Large intestine (tissue), 3 donors: Measurements from ENCODE around the gene LCE4A. TPM values are rescaled to one million over a fixed set of nuclear protein-coding genes. Genes with fewer than 3 reads are reported as not detected.

Experiments
- DNase-seq, 2 donors: peaks; one replicate each; pipeline versions ENCODE4 v3.0.0 to v3.0.0-alpha.2; 2013
- H3K27ac ChIP-seq: one replicate; pipeline ENCODE4 v1.5.1; 2013; ENCODE audit warnings: low read length
- H3K27me3 ChIP-seq: 2 replicates; pipeline ENCODE4 v1.6.1; 2013; ENCODE audit warnings: low read length; ENCODE audit not compliant: control insufficient read depth, insufficient read depth
- H3K36me3 ChIP-seq: 2 replicates; pipeline ENCODE4 v1.6.1; 2013; ENCODE audit warnings: low read length; ENCODE audit not compliant: control insufficient read depth, insufficient read depth
- H3K4me1 ChIP-seq: one replicate; pipeline ENCODE4 v1.6.1; 2013; ENCODE audit warnings: low read length; ENCODE audit not compliant: control insufficient read depth, insufficient read depth
- H3K4me3 ChIP-seq: one replicate; pipeline ENCODE4 v1.5.1; 2013; ENCODE audit warnings: low read length
- H3K9me3 ChIP-seq: one replicate; pipeline ENCODE4 v1.6.1; 2013; ENCODE audit warnings: mild to moderate bottlenecking, low read depth, low read length, moderate library complexity; ENCODE audit not compliant: control insufficient read depth
- WGBS: methylation state at CpG from one replicate; pipeline ENCODE4 v1.1.5; 2013; ENCODE audit warnings: low lambda C conversion rate; ENCODE audit not compliant: insufficient coverage; 5-methylcytosine and 5-hydroxymethylcytosine counted together
- polyA plus RNA-seq: library from polyadenylated mRNA; unstranded; fragments of 120-200 nt; gene quantifications from one replicate; pipeline ENCODE4 v1.2.1, GENCODE V29; 2013

The LCE4A gene
- polyA plus RNA-seq, 1 donor, result not detected

GRCh38 chr1:152745289-152745704 is 37.3 kb downstream of the LCE4A start:
- DNase-seq, result peak in 1 of 2 donors; percentile 12
- no peaks in the 10 kb centered on the region for H3K27me3 ChIP-seq
- 80% methylated on average over 1 of the region's 4 CpGs for whole genome bisulfite sequencing
- H3K36me3 ChIP-seq, result no peaks in the 10 kb centered on the region
- H3K4me1 ChIP-seq, result no peaks in the 10 kb centered on the region
- no peaks in the 10 kb centered on the region for H3K9me3 ChIP-seq
- H3K27ac ChIP-seq, result no peak overlapping the region
- no peak overlapping the region for H3K4me3 ChIP-seq

GRCh38 chr1:152745765-152746444 is 37.9 kb downstream of the LCE4A start:
- no peaks in the 10 kb centered on the region for H3K9me3 ChIP-seq
- no peaks in the 10 kb centered on the region for H3K27me3 ChIP-seq
- WGBS, result 33% methylated on average over 1 of the region's 6 CpGs
- H3K4me3 ChIP-seq, result no peak overlapping the region
- no peaks in the 10 kb centered on the region for H3K36me3 ChIP-seq
- H3K4me1 ChIP-seq, result no peaks in the 10 kb centered on the region
- DNase-seq, result no peak
- no peak overlapping the region for H3K27ac ChIP-seq

DNA sequence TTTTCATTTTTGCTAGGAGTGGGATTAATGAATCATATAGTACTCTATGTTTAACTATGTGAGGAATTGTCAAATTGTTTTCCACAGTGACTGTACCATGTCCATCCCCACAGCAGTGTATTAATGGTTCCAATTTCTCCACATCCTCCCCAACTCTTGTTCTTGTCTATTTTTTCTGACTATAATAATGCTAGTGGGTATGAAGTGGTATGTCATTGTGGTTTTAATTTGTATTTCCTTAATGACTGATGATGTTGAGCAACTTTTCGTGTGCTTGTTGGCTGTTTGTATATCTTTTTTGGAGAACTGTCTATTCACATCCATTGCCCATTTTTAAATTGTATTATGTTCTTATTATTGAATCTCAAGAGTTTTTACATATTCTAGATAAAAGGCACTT is 39.9 kb downstream of the LCE4A start:
- DNase-seq, result no peak
- Histone ChIP-seq H3K9me3 (no peaks in the 10 kb centered on the region), H3K27ac (no peak overlapping the region), H3K27me3 (no peaks in the 10 kb centered on the region), H3K4me1 (no peaks in the 10 kb centered on the region), H3K4me3 (no peak overlapping the region), H3K36me3 (no peaks in the 10 kb centered on the region)
- 100% methylated on average over 1 of the region's 1 CpG for WGBS

GRCh38 chr1:152752225-152752624 is 44.3 kb downstream of the LCE4A start:
- no peaks in the 10 kb centered on the region for H3K27me3 ChIP-seq
- H3K9me3 ChIP-seq, result no peaks in the 10 kb centered on the region
- H3K4me3 ChIP-seq, result no peak overlapping the region
- no peak overlapping the region for H3K27ac ChIP-seq
- no peak for DNase-seq
- no peaks in the 10 kb centered on the region for H3K36me3 ChIP-seq
- H3K4me1 ChIP-seq, result no peaks in the 10 kb centered on the region
- no CpG with 5 or more reads among the region's 1 CpG for WGBS

GRCh38 chr1:152753586-152753985 is 45.6 kb downstream of the LCE4A start:
- Histone ChIP-seq H3K9me3 (no peaks in the 10 kb centered on the region), H3K4me3 (no peak overlapping the region), H3K36me3 (no peaks in the 10 kb centered on the region), H3K4me1 (no peaks in the 10 kb centered on the region), H3K27me3 (no peaks in the 10 kb centered on the region), H3K27ac (no peak overlapping the region)
- no CpG with 5 or more reads among the region's 1 CpG for WGBS
- no peak for DNase-seq

- Histone ChIP-seq H3K4me1 (no peaks in the 10 kb centered on the region), H3K27me3 (no peaks in the 10 kb centered on the region), H3K9me3 (no peaks in the 10 kb centered on the region), H3K4me3 (no peak overlapping the region), H3K27ac (no peak overlapping the region), H3K36me3 (no peaks in the 10 kb centered on the region)
- WGBS, result no CpG with 5 or more reads among the region's 2 CpGs
- no peak for DNase-seq
Measured at GRCh38 chr1:152756872-152757271, 48.9 kb downstream of the LCE4A start.

DNA sequence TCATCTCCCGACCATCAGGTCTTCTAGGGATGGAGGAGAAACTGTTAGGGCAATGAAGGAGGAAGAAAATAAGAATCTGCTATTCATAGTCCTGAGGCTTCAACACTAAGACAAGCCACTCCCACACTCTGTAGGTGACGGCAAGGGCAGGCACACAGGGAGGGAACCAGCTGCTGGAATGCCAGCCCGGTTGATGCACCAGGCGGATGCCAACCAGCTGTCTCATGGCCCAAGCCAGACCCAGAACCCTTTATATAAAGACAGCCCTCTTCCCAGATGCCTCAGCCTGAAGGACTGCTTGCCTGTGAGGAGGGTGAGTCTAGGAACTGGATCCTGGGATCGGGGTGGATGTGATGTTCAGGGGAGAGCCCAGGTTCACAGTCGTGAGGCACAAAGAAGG is 49.8 kb downstream of the LCE4A start, which contains the start of gene KPRP:
Gene KPRP, plus strand, starts transcription at position 279 of the 400 bp plus-strand sequence. CDS start 1,564 bp downstream, outside the sequence.
- Histone ChIP-seq H3K9me3 (no peaks in the 10 kb centered on the region), H3K27me3 (no peaks in the 10 kb centered on the region), H3K36me3 (no peaks in the 10 kb centered on the region), H3K4me1 (no peaks in the 10 kb centered on the region), H3K4me3 (no peak within 1 kb of the TSS), H3K27ac (no peak within 1 kb of the TSS)
- WGBS, result no CpG with 5 or more reads among the region's 6 CpGs
- DNase-seq, result no peak

DNA sequence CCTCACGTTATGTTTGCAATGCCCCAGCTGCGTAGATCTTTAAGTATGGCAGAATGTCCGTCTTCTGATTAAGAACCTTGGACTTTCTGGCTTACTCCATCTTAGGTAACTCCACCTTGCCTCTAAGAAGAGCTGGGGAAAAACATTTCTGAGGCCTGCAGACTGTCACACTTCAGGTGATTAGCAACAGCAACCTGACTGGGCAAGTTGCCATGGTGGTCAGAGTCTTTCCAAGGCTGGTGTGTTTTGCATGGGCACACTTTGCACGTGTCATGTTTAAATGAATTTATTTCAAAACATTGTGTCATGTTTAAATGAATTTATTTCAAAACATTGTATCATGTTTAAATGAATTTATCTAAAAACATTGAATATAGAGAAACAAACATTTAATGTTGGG is 50.7 kb downstream of the LCE4A start:
- Histone ChIP-seq H3K4me3 (no peak overlapping the region), H3K36me3 (no peaks in the 10 kb centered on the region), H3K4me1 (no peaks in the 10 kb centered on the region), H3K27me3 (no peaks in the 10 kb centered on the region), H3K27ac (no peak overlapping the region), H3K9me3 (no peaks in the 10 kb centered on the region)
- no peak for DNase-seq
- no CpG with 5 or more reads among the region's 4 CpGs for WGBS

Other genes starting within 250 kb of the LCE4A start
- gene LCE5A, start 197.4 kb upstream of the LCE4A start, polyA plus RNA-seq, result not detected
- not detected for gene CRCT1, start 193.7 kb upstream of the LCE4A start, polyA plus RNA-seq
- not detected for gene LCE3E, start 141.4 kb upstream of the LCE4A start, polyA plus RNA-seq
- gene LCE3D, start 127.6 kb upstream of the LCE4A start, polyA plus RNA-seq, result not detected
- not detected for gene LCE3C, start 107.9 kb upstream of the LCE4A start, polyA plus RNA-seq
- gene LCE3B, start 94.3 kb upstream of the LCE4A start, polyA plus RNA-seq, result not detected
- gene LCE3A, start 85.1 kb upstream of the LCE4A start, polyA plus RNA-seq, result not detected
- gene LCE2D, start 44.8 kb upstream of the LCE4A start, polyA plus RNA-seq, result not detected
- gene LCE2C, start 32.9 kb upstream of the LCE4A start, polyA plus RNA-seq, result not detected
- gene LCE2B, start 22.0 kb upstream of the LCE4A start, polyA plus RNA-seq, result not detected
- gene LCE2A, start 9.8 kb upstream of the LCE4A start, polyA plus RNA-seq, result not detected
- not detected for gene KPRP, start 49.9 kb downstream of the LCE4A start, polyA plus RNA-seq
- gene LCE1F, start 67.0 kb downstream of the LCE4A start, polyA plus RNA-seq, result not detected
- not detected for gene LCE1E, start 78.1 kb downstream of the LCE4A start, polyA plus RNA-seq
- gene LCE1D, start 88.6 kb downstream of the LCE4A start, polyA plus RNA-seq, result not detected
- not detected for gene LCE1C, start 98.5 kb downstream of the LCE4A start, polyA plus RNA-seq
- not detected for gene LCE1B, start 103.8 kb downstream of the LCE4A start, polyA plus RNA-seq
- gene LCE1A, start 119.3 kb downstream of the LCE4A start, polyA plus RNA-seq, result not detected
- not detected for gene LCE6A, start 134.7 kb downstream of the LCE4A start, polyA plus RNA-seq
- gene LCE7A, start 151.8 kb downstream of the LCE4A start, polyA plus RNA-seq, result not detected
- gene SMCP, start 170.2 kb downstream of the LCE4A start, polyA plus RNA-seq, result not detected
- gene IVL, start 200.4 kb downstream of the LCE4A start, polyA plus RNA-seq, result not detected
- gene SPRR5, start 239.0 kb downstream of the LCE4A start, polyA plus RNA-seq, result not detected